ENCODE data around the gene CRHR2. TPM values are rescaled to one million over a fixed set of nuclear protein-coding genes. Genes with fewer than 3 reads are reported as not detected.
A peak's percentile ranks its signal among the peaks of the same experiment; 100 is the strongest.

CRHR2 gene
- total and polyA plus RNA-seq, 8 donors = not detected

- Histone ChIP-seq H3K27ac (no peak overlapping the region), H3K4me1 (peaks cover 10 to 20% (median 17%) of the 10 kb centered on the region in 4 donors), H3K9me3 (no peaks in the 10 kb centered on the region), H3K27me3 (peaks cover 11 to 91% (median 50%) of the 10 kb centered on the region in 3 donors), H3K4me3 (peak overlapping the region; percentile 44 to 55 (median 48)), H3K36me3 (no peaks in the 10 kb centered on the region)
- no peak for DNase-seq
- 16 to 26% (median 20%) methylated on average over 11 to 16 of the region's 16 CpGs for WGBS, 5 donors
- TF ChIP-seq EP300 (IDR thresholded peaks at IDR 0.05) (no peak), POLR2AphosphoS5 (IDR thresholded peaks at IDR 0.05) (no peak), CTCF (IDR thresholded peaks at IDR 0.05) (no peak), POLR2A (IDR thresholded peaks at IDR 0.05) (no peak)
- intact Hi-C loops (cut with DNase I; ENCODE audit: low total_unique reads) = no loop called here
These were observed 892 bp downstream of the CRHR2 start for GRCh38 chr7:30681331-30681797.

DNA sequence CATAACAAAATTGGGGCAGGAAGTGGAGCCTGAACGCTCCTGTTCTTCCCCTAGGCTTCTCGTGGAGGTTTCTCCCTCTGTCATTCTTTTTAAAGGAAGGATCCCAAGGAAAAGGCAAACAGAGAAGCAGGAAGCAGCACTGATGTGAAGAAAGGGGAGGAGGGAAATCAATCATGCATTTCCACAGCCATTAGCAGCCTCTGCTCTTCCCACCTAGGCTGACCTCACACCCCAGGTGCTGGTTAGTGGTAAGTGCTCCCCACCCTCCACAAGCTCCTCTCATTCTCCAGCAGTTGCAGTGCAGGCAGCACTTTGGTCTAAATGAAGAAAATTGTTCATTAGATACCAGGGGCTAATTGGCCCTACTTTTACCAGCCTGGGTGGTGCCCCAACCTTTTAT, 2.6 kb downstream of the CRHR2 start:
- H3K4me1 ChIP-seq = peaks cover 10 to 20% (median 17%) of the 10 kb centered on the region in 4 donors
- 0 to 15% (median 9%) methylated on average over 2 of the region's 2 CpGs for WGBS, 5 donors
- H3K4me3 ChIP-seq = no peak overlapping the region
- TF ChIP-seq CTCF (IDR thresholded peaks at IDR 0.05) = no peak
- TF ChIP-seq POLR2AphosphoS5 (IDR thresholded peaks at IDR 0.05) = no peak
- no peak for TF ChIP-seq POLR2A (IDR thresholded peaks at IDR 0.05)
- TF ChIP-seq EP300 (IDR thresholded peaks at IDR 0.05) = no peak
- H3K36me3 ChIP-seq = no peaks in the 10 kb centered on the region
- no peak for DNase-seq
- no peaks in the 10 kb centered on the region for H3K9me3 ChIP-seq
- no peak overlapping the region for H3K27ac ChIP-seq
- intact Hi-C loops (cut with DNase I; ENCODE audit: low total_unique reads) = no loop called here
- H3K27me3 ChIP-seq = peaks cover 11 to 95% (median 50%) of the 10 kb centered on the region in 3 donors

DNA sequence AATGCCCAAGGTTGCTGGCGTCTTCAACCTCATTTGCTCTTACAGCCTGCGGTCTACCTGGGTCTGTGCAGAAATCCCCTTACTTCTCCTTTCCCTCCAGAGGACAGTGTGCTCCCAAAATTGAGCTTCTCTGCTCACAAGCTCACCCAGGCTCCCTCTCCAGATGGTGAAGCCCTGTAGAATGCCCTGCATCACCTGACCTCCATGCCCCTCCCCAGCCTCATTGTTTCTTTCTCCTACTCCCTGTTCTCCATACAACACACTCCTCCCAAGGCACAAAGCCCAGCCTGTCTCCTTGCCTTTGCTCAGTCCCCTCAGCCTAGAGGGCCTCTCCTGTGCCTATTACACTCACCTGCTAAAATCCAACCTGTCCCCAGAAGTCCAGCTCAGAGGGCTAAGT, 3.5 kb downstream of the CRHR2 start:
- intact Hi-C loops (cut with DNase I; ENCODE audit: low total_unique reads) = no loop called here
- H3K27ac ChIP-seq = no peak overlapping the region
- WGBS, 5 donors = 79 to 88% (median 82%) methylated on average over 2 of the region's 2 CpGs
- H3K9me3 ChIP-seq = no peaks in the 10 kb centered on the region
- no peak overlapping the region for H3K4me3 ChIP-seq
- H3K36me3 ChIP-seq = no peaks in the 10 kb centered on the region
- peaks cover 10 to 20% (median 17%) of the 10 kb centered on the region in 4 donors for H3K4me1 ChIP-seq
- peaks cover 11 to 96% (median 43%) of the 10 kb centered on the region in 3 donors for H3K27me3 ChIP-seq
- no peak for DNase-seq
- TF ChIP-seq CTCF (IDR thresholded peaks at IDR 0.05) = no peak
- no peak for TF ChIP-seq POLR2A (IDR thresholded peaks at IDR 0.05)
- no peak for TF ChIP-seq POLR2AphosphoS5 (IDR thresholded peaks at IDR 0.05)
- TF ChIP-seq EP300 (IDR thresholded peaks at IDR 0.05) = no peak

DNA sequence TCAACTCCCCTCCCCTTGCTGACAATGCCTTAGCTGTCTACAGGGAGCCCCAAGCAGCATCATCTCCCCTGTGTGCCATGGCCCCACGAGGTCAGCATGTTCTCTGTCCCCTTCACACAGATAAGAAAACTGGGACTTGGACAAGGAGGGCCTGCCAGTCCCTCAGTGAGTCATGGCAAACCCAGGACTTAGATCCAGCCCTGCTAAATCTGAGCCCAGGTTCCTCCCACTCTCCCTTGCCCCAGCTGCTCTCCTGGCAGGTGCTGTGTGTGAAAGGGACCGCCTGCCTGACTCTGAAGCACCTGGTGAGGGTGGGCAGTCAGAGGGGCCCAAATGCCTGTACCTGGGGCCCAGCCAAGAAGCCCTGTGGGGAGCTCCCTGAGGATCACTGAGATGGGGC, 7.4 kb downstream of the CRHR2 start:
- peaks cover 0 to 70% (median 5%) of the 10 kb centered on the region in 3 donors for H3K27me3 ChIP-seq
- no peak for DNase-seq
- H3K36me3 ChIP-seq = no peaks in the 10 kb centered on the region
- TF ChIP-seq EP300 (IDR thresholded peaks at IDR 0.05) = no peak
- TF ChIP-seq CTCF (IDR thresholded peaks at IDR 0.05) = no peak
- no peak for TF ChIP-seq POLR2A (IDR thresholded peaks at IDR 0.05)
- no peak for TF ChIP-seq POLR2AphosphoS5 (IDR thresholded peaks at IDR 0.05)
- intact Hi-C loops (cut with DNase I; ENCODE audit: low total_unique reads) = no loop called here
- WGBS, 5 donors = 30 to 78% (median 50%) methylated on average over 2 of the region's 2 CpGs
- H3K9me3 ChIP-seq = no peaks in the 10 kb centered on the region
- no peaks in the 10 kb centered on the region for H3K4me1 ChIP-seq
- no peak overlapping the region for H3K27ac ChIP-seq
- H3K4me3 ChIP-seq = no peak overlapping the region
